ENCODE measurements around the gene TFF1. TPM values are rescaled to one million over a fixed set of nuclear protein-coding genes. Genes with fewer than 3 reads are reported as not detected.

Gene TFF1
- total RNA-seq (ENCODE audit: unreplicated experiment), result not detected
- long read RNA-seq, result 0 reads

- no peak within 1 kb of the TSS for H3K4me3 Mint-ChIP-seq (ENCODE audit: unreplicated experiment)
- DNase-seq, result peak; percentile 2
- peaks cover 22% of the 10 kb centered on the region for H3K4me1 Mint-ChIP-seq (ENCODE audit: low read depth, unreplicated experiment)
- peaks cover 5% of the 10 kb centered on the region for H3K27me3 Mint-ChIP-seq (ENCODE audit: unreplicated experiment)
- H3K9me3 Mint-ChIP-seq (ENCODE audit: unreplicated experiment), result peaks cover 9% of the 10 kb centered on the region
- no peak for TF ChIP-seq CTCF (IDR thresholded peaks at IDR 0.05; ENCODE audit: partially characterized antibody, unreplicated experiment)
- H3K36me3 Mint-ChIP-seq (ENCODE audit: unreplicated experiment), result no peaks in the 10 kb centered on the region
- peak within 1 kb of the TSS; percentile 52 for H3K27ac Mint-ChIP-seq (ENCODE audit: unreplicated experiment)
Measured at GRCh38 chr21:42366292-42367010, at the start of gene TFF1. Gene TFF1 (minus strand): TSS chr21:42366535. CDS start chr21:42366495, 40 bp downstream.

GRCh38 chr21:42414928-42415769 is 48.8 kb upstream of the TFF1 start:
- DNase-seq, result no peak
- Mint-ChIP-seq H3K27ac (ENCODE audit: unreplicated experiment) (no peak overlapping the region), H3K9me3 (ENCODE audit: unreplicated experiment) (no peaks in the 10 kb centered on the region), H3K27me3 (ENCODE audit: unreplicated experiment) (peaks cover 9% of the 10 kb centered on the region), H3K36me3 (ENCODE audit: unreplicated experiment) (peaks cover 9% of the 10 kb centered on the region), H3K4me3 (ENCODE audit: unreplicated experiment) (no peak overlapping the region), H3K4me1 (ENCODE audit: low read depth, unreplicated experiment) (peaks cover 10% of the 10 kb centered on the region)
- no peak for TF ChIP-seq CTCF (IDR thresholded peaks at IDR 0.05; ENCODE audit: partially characterized antibody, unreplicated experiment)

- Mint-ChIP-seq H3K9me3 (ENCODE audit: unreplicated experiment) (no peaks in the 10 kb centered on the region), H3K4me1 (ENCODE audit: low read depth, unreplicated experiment) (peaks cover 10% of the 10 kb centered on the region), H3K36me3 (ENCODE audit: unreplicated experiment) (peaks cover 5% of the 10 kb centered on the region), H3K4me3 (ENCODE audit: unreplicated experiment) (no peak overlapping the region), H3K27me3 (ENCODE audit: unreplicated experiment) (peaks cover 9% of the 10 kb centered on the region), H3K27ac (ENCODE audit: unreplicated experiment) (no peak overlapping the region)
- DNase-seq, result no peak
- TF ChIP-seq CTCF (IDR thresholded peaks at IDR 0.05; ENCODE audit: partially characterized antibody, unreplicated experiment), result no peak
Measured at GRCh38 chr21:42414553-42414927, 48.2 kb upstream of the TFF1 start.

- H3K27ac Mint-ChIP-seq (ENCODE audit: unreplicated experiment), result no peak overlapping the region
Measured at GRCh38 chr21:42414066-42414465, 47.7 kb upstream of the TFF1 start.

More at GRCh38 chr21:42414066-42414465, 47.7 kb upstream of the TFF1 start:
- Mint-ChIP-seq H3K4me3 (ENCODE audit: unreplicated experiment) (no peak overlapping the region), H3K27me3 (ENCODE audit: unreplicated experiment) (peaks cover 9% of the 10 kb centered on the region), H3K36me3 (ENCODE audit: unreplicated experiment) (peaks cover 5% of the 10 kb centered on the region), H3K9me3 (ENCODE audit: unreplicated experiment) (no peaks in the 10 kb centered on the region), H3K4me1 (ENCODE audit: low read depth, unreplicated experiment) (peaks cover 10% of the 10 kb centered on the region)
- no peak for TF ChIP-seq CTCF (IDR thresholded peaks at IDR 0.05; ENCODE audit: partially characterized antibody, unreplicated experiment)
- no peak for DNase-seq
